ENCODE results near the gene BGLAP.

BGLAP gene

GRCh38 chr1:156244126-156244525, 2.1 kb downstream of the BGLAP start:
- H3K27ac ChIP-seq (ENCODE audit: low read length) = no peak overlapping the region
- H3K4me3 ChIP-seq (ENCODE audit: low read length) = no peak overlapping the region
- H3F3A ChIP-seq (ENCODE audit: insufficient read depth, low read length) = peaks cover 17% of the 10 kb centered on the region; the same call in 1 of the 2 replicates
- H3K79me2 ChIP-seq (ENCODE audit: low read length) = no peaks in the 10 kb centered on the region
- H3K27me3 ChIP-seq (replicated peaks; ENCODE audit: insufficient read depth, low read length) = no peaks in the 10 kb centered on the region
- H3K4me2 ChIP-seq (ENCODE audit: low read depth, low read length) = no peak overlapping the region
- no peak for TF ChIP-seq CTCF (IDR thresholded peaks at IDR 0.05; ENCODE audit: low read length)
- no peak for TF ChIP-seq EZH2 (optimal IDR thresholded peaks at IDR 0.05; ENCODE audit: low read depth, low read length)
- no peak for TF ChIP-seq EZH2phosphoT487 (IDR thresholded peaks at IDR 0.05; ENCODE audit: low read length)
- no peaks in the 10 kb centered on the region for H4K20me1 ChIP-seq (ENCODE audit: insufficient read depth, low read length)
- no peak for DNase-seq
- H3K36me3 ChIP-seq (replicated peaks; ENCODE audit: insufficient read depth, low read length) = no peaks in the 10 kb centered on the region
- no peak overlapping the region for H3K9ac ChIP-seq (ENCODE audit: low read length)
- no peak overlapping the region for H2AFZ ChIP-seq (ENCODE audit: low read length)
- no peaks in the 10 kb centered on the region for H3K9me3 ChIP-seq (replicated peaks; ENCODE audit: insufficient read depth, low read length)
- peaks cover 7% of the 10 kb centered on the region; the same call in 1 of the 2 replicates for H3K4me1 ChIP-seq (ENCODE audit: low read length)
- no peaks in the 10 kb centered on the region for H3K9me2 ChIP-seq (replicated peaks; ENCODE audit: insufficient read depth, low read length)

- TF ChIP-seq CTCF (IDR thresholded peaks at IDR 0.05; ENCODE audit: low read length) = no peak
- TF ChIP-seq EZH2 (optimal IDR thresholded peaks at IDR 0.05; ENCODE audit: low read depth, low read length) = no peak
- no peak for TF ChIP-seq EZH2phosphoT487 (IDR thresholded peaks at IDR 0.05; ENCODE audit: low read length)
- H4K20me1 ChIP-seq (ENCODE audit: insufficient read depth, low read length) = no peaks in the 10 kb centered on the region
- H3K4me1 ChIP-seq (ENCODE audit: low read length) = peaks cover 7% of the 10 kb centered on the region; the same call in 1 of the 2 replicates
- H3K36me3 ChIP-seq (replicated peaks; ENCODE audit: insufficient read depth, low read length) = no peaks in the 10 kb centered on the region
- H3K9me3 ChIP-seq (replicated peaks; ENCODE audit: insufficient read depth, low read length) = no peaks in the 10 kb centered on the region
- H3K79me2 ChIP-seq (ENCODE audit: low read length) = no peaks in the 10 kb centered on the region
- H3K27ac ChIP-seq (ENCODE audit: low read length) = no peak overlapping the region
- H3K4me3 ChIP-seq (ENCODE audit: low read length) = no peak overlapping the region
- H3K9me2 ChIP-seq (replicated peaks; ENCODE audit: insufficient read depth, low read length) = no peaks in the 10 kb centered on the region
- DNase-seq = no peak
- peaks cover 20% of the 10 kb centered on the region; the same call in 1 of the 2 replicates for H3F3A ChIP-seq (ENCODE audit: insufficient read depth, low read length)
- no peaks in the 10 kb centered on the region for H3K27me3 ChIP-seq (replicated peaks; ENCODE audit: insufficient read depth, low read length)
- no peak overlapping the region for H3K4me2 ChIP-seq (ENCODE audit: low read depth, low read length)
- no peak overlapping the region for H2AFZ ChIP-seq (ENCODE audit: low read length)
- H3K9ac ChIP-seq (ENCODE audit: low read length) = no peak overlapping the region
Observed at GRCh38 chr1:156244712-156245111, 2.7 kb downstream of the BGLAP start.

- Histone ChIP-seq H3K9ac (ENCODE audit: low read length) (peak overlapping the region; percentile 8; the same call in 1 of the 2 replicates), H3K9me3 (replicated peaks; ENCODE audit: insufficient read depth, low read length) (no peaks in the 10 kb centered on the region), H3K4me2 (ENCODE audit: low read depth, low read length) (peak overlapping the region; percentile 57), H3K79me2 (ENCODE audit: low read length) (no peaks in the 10 kb centered on the region), H3K4me3 (ENCODE audit: low read length) (peak overlapping the region; percentile 13), H3K27me3 (replicated peaks; ENCODE audit: insufficient read depth, low read length) (no peaks in the 10 kb centered on the region), H3K9me2 (replicated peaks; ENCODE audit: insufficient read depth, low read length) (no peaks in the 10 kb centered on the region), H3K4me1 (ENCODE audit: low read length) (peaks cover 7% of the 10 kb centered on the region; the same call in 1 of the 2 replicates), H4K20me1 (ENCODE audit: insufficient read depth, low read length) (no peaks in the 10 kb centered on the region), H3K36me3 (replicated peaks; ENCODE audit: insufficient read depth, low read length) (0 out of 2 replicates have a peak, but pooled peaks cover 4% of the 10 kb centered on the region), H2AFZ (ENCODE audit: low read length) (peak overlapping the region; percentile 12), H3F3A (ENCODE audit: insufficient read depth, low read length) (peaks cover 20% of the 10 kb centered on the region; the same call in 1 of the 2 replicates), H3K27ac (ENCODE audit: low read length) (no peak overlapping the region)
- no peak for TF ChIP-seq EZH2 (optimal IDR thresholded peaks at IDR 0.05; ENCODE audit: low read depth, low read length)
- no peak for DNase-seq
Observed at GRCh38 chr1:156245451-156246232, 3.7 kb downstream of the BGLAP start.

Measured in MM.1S (cell line).